ENCODE measurements around the gene GPR150.
"Not testable (repeated sequence)": the region's sequence is repeated elsewhere in the genome, so short reads cannot be mapped to it uniquely, and the experiment has no call there.

Gene GPR150

GRCh38 chr5:95631255-95631958 lies 11.5 kb downstream of the GPR150 start:
- Histone ChIP-seq H3K9ac (no peak overlapping the region), H3K4me1 (no peaks in the 10 kb centered on the region), H3K79me2 (no peaks in the 10 kb centered on the region), H2AFZ (no peak overlapping the region), H3K27ac (no peak overlapping the region), H3K27me3 (ENCODE audit: control insufficient read depth, insufficient read depth, low read length) (no peaks in the 10 kb centered on the region), H3K4me3 (ENCODE audit: low read depth, low read length) (no peak overlapping the region), H3K4me2 (ENCODE audit: low read length) (no peak overlapping the region), H3K9me3 (ENCODE audit: control insufficient read depth, low read length) (no peaks in the 10 kb centered on the region), H3K36me3 (ENCODE audit: control insufficient read depth, insufficient read depth, low read length) (no peaks in the 10 kb centered on the region)
- TF ChIP-seq CTCF (IDR thresholded peaks at IDR 0.05): no peak

- Histone ChIP-seq H3K4me2 (ENCODE audit: low read length) (no peak overlapping the region), H3K4me3 (ENCODE audit: low read depth, low read length) (no peak overlapping the region), H2AFZ (no peak overlapping the region), H3K9ac (no peak overlapping the region), H3K27ac (no peak overlapping the region), H3K4me1 (no peaks in the 10 kb centered on the region), H3K36me3 (ENCODE audit: control insufficient read depth, insufficient read depth, low read length) (no peaks in the 10 kb centered on the region), H3K9me3 (ENCODE audit: control insufficient read depth, low read length) (no peaks in the 10 kb centered on the region), H3K27me3 (ENCODE audit: control insufficient read depth, insufficient read depth, low read length) (no peaks in the 10 kb centered on the region), H3K79me2 (no peaks in the 10 kb centered on the region)
- TF ChIP-seq CTCF (IDR thresholded peaks at IDR 0.05): no peak
These were observed 12.2 kb downstream of the GPR150 start for GRCh38 chr5:95631991-95632675.

- H3K9me3 ChIP-seq (ENCODE audit: control insufficient read depth, low read length); H3K9ac ChIP-seq; H3K27ac ChIP-seq; H3K4me3 ChIP-seq (ENCODE audit: low read depth, low read length); H3K27me3 ChIP-seq (ENCODE audit: control insufficient read depth, insufficient read depth, low read length); H3K79me2 ChIP-seq; H3K36me3 ChIP-seq (ENCODE audit: control insufficient read depth, insufficient read depth, low read length); H3K4me2 ChIP-seq (ENCODE audit: low read length); H2AFZ ChIP-seq; H3K4me1 ChIP-seq: not testable (repeated sequence)
These were observed 13.1 kb downstream of the GPR150 start for GRCh38 chr5:95632942-95633341.

- Histone ChIP-seq H3K4me2 (ENCODE audit: low read length) (no peak overlapping the region), H3K9ac (no peak overlapping the region)
These were observed 13.8 kb downstream of the GPR150 start for GRCh38 chr5:95633671-95634070.

GRCh38 chr5:95634081-95634480 lies 14.2 kb downstream of the GPR150 start:
- Histone ChIP-seq H3K79me2 (no peaks in the 10 kb centered on the region), H3K4me1 (no peaks in the 10 kb centered on the region), H3K4me2 (ENCODE audit: low read length) (no peak overlapping the region), H2AFZ (no peak overlapping the region), H3K27me3 (ENCODE audit: control insufficient read depth, insufficient read depth, low read length) (no peaks in the 10 kb centered on the region), H3K4me3 (ENCODE audit: low read depth, low read length) (no peak overlapping the region), H3K9me3 (ENCODE audit: control insufficient read depth, low read length) (no peaks in the 10 kb centered on the region), H3K36me3 (ENCODE audit: control insufficient read depth, insufficient read depth, low read length) (no peaks in the 10 kb centered on the region), H3K27ac (no peak overlapping the region), H3K9ac (no peak overlapping the region)
- TF ChIP-seq CTCF (IDR thresholded peaks at IDR 0.05): no peak

More at GRCh38 chr5:95633671-95634070, 13.8 kb downstream of the GPR150 start:
- Histone ChIP-seq H3K36me3 (ENCODE audit: control insufficient read depth, insufficient read depth, low read length) (no peaks in the 10 kb centered on the region), H3K9me3 (ENCODE audit: control insufficient read depth, low read length) (no peaks in the 10 kb centered on the region), H3K4me1 (no peaks in the 10 kb centered on the region), H3K4me3 (ENCODE audit: low read depth, low read length) (no peak overlapping the region), H3K79me2 (no peaks in the 10 kb centered on the region), H3K27ac (no peak overlapping the region), H2AFZ (no peak overlapping the region), H3K27me3 (ENCODE audit: control insufficient read depth, insufficient read depth, low read length) (no peaks in the 10 kb centered on the region)
- TF ChIP-seq CTCF (IDR thresholded peaks at IDR 0.05): no peak
